A549 (cell line): ENCODE data around the gene NUP42.

ENCODE experiments used
- CEBPB ChIP-seq, 2 experiments: fragments of >200 bp in 1 of 2; sonication (Bioruptor Twin) in 1 of 2; formaldehyde crosslinking in 1 of 2; IDR thresholded peaks; 2 replicates each; pipeline ENCODE4 v1.6.1; 2012 to 2016
- CHD2 ChIP-seq: fragments of 150-350 bp; IDR thresholded peaks from 2 replicates; pipeline ENCODE4 v1.6.1; 2014; ENCODE audit warnings: low read length; ENCODE audit not compliant: partially characterized antibody
- CTCF ChIP-seq: fragments of >200 bp; sonication (Bioruptor Twin); formaldehyde crosslinking; IDR thresholded peaks from 3 replicates; pipeline ENCODE4 v1.5.1; 2016
- HDAC2 ChIP-seq: fragments of 200-600 bp; sonication (generic); IDR thresholded peaks from 2 replicates; pipeline ENCODE4 v1.6.1; 2016
- KDM1A ChIP-seq: fragments of 200-600 bp; sonication (generic); IDR thresholded peaks from 2 replicates; pipeline ENCODE4 v1.6.1; 2016; ENCODE audit warnings: low read depth, mild to moderate bottlenecking
- NFE2L2 ChIP-seq: fragments of 150-350 bp; conservative IDR thresholded peaks from 2 replicates; pipeline ENCODE4 v1.6.1; 2014; ENCODE audit warnings: low read length
- POLR2A ChIP-seq: IDR thresholded peaks from 2 replicates; pipeline ENCODE4 v1.6.1; 2012; ENCODE audit warnings: mild to moderate bottlenecking, low read length
- USF2 ChIP-seq: fragments of 450-650 bp; IDR thresholded peaks from 2 replicates; pipeline ENCODE4 v1.6.1; 2014; ENCODE audit warnings: antibody characterized with exemption
- ZNF302 ChIP-seq: fragments of 250-450 bp; sonication (Bioruptor Pico); IDR thresholded peaks from 2 replicates; pipeline ENCODE4 v1.9.0; 2021; ENCODE audit warnings: inconsistent platforms, mild to moderate bottlenecking, moderate library complexity
- TF ChIP-seq, protein P1 (sequence below): fragments of 200-600 bp; sonication (generic); IDR thresholded peaks from 2 replicates; pipeline ENCODE4 v1.6.1; 2016; ENCODE audit warnings: antibody characterized with exemption, mild to moderate bottlenecking, moderate library complexity
- TF ChIP-seq, protein P2 (sequence below): IDR thresholded peaks from 2 replicates; pipeline ENCODE4 v1.6.1; 2012

GRCh38 chr7:23212395-23212794 lies 30.5 kb downstream of the NUP42 start:
- TF ChIP-seq CTCF (no peak), NFE2L2 (no peak), KDM1A (no peak), USF2 (no peak), ZNF302 (CRISPR knock-in tag) (no peak), HDAC2 (no peak), CHD2 (no peak), CEBPB (IDR thresholded peaks at IDR 0.05) (no peak), POLR2A (no peak)
- TF ChIP-seq, protein P1, sequence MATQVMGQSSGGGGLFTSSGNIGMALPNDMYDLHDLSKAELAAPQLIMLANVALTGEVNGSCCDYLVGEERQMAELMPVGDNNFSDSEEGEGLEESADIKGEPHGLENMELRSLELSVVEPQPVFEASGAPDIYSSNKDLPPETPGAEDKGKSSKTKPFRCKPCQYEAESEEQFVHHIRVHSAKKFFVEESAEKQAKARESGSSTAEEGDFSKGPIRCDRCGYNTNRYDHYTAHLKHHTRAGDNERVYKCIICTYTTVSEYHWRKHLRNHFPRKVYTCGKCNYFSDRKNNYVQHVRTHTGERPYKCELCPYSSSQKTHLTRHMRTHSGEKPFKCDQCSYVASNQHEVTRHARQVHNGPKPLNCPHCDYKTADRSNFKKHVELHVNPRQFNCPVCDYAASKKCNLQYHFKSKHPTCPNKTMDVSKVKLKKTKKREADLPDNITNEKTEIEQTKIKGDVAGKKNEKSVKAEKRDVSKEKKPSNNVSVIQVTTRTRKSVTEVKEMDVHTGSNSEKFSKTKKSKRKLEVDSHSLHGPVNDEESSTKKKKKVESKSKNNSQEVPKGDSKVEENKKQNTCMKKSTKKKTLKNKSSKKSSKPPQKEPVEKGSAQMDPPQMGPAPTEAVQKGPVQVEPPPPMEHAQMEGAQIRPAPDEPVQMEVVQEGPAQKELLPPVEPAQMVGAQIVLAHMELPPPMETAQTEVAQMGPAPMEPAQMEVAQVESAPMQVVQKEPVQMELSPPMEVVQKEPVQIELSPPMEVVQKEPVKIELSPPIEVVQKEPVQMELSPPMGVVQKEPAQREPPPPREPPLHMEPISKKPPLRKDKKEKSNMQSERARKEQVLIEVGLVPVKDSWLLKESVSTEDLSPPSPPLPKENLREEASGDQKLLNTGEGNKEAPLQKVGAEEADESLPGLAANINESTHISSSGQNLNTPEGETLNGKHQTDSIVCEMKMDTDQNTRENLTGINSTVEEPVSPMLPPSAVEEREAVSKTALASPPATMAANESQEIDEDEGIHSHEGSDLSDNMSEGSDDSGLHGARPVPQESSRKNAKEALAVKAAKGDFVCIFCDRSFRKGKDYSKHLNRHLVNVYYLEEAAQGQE, result no peak
- TF ChIP-seq, protein P2, sequence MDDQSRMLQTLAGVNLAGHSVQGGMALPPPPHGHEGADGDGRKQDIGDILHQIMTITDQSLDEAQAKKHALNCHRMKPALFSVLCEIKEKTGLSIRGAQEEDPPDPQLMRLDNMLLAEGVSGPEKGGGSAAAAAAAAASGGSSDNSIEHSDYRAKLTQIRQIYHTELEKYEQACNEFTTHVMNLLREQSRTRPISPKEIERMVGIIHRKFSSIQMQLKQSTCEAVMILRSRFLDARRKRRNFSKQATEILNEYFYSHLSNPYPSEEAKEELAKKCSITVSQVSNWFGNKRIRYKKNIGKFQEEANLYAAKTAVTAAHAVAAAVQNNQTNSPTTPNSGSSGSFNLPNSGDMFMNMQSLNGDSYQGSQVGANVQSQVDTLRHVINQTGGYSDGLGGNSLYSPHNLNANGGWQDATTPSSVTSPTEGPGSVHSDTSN, result no peak
